Right atrium auricular region (tissue), 2 donors: Measurements from ENCODE around the gene PIM3. TPM values are rescaled to one million over a fixed set of nuclear protein-coding genes. Genes with fewer than 3 reads are reported as not detected.

Experiments used
- DNase-seq: peaks from one replicate; pipeline ENCODE4 v3.0.0-alpha.2; 2019; ENCODE audit warnings: low spot score
- H3K27ac ChIP-seq, 2 donors: fragments of 200-600 bp; sonication (generic); 1 replicate in 1 of 2; 2 replicates in 1 of 2; pipeline ENCODE4 v1.5.1; 2016 to 2019
- H3K27me3 ChIP-seq, 2 donors: fragments of 200-600 bp; sonication (generic); one replicate each; pipeline versions ENCODE4 v1.5.1 to v1.6.0; 2017 to 2019
- H3K36me3 ChIP-seq: fragments of 200-600 bp; sonication (generic); one replicate; pipeline ENCODE4 v1.5.1; 2016
- H3K4me1 ChIP-seq, 2 donors: fragments of 200-600 bp; sonication (generic); one replicate each; pipeline versions ENCODE4 v1.5.1 to v1.6.0; 2017 to 2019
- H3K4me3 ChIP-seq, 2 donors: fragments of 200-600 bp; sonication (generic); 1 replicate in 1 of 2; 2 replicates in 1 of 2; pipeline ENCODE4 v1.5.1; 2017 to 2019; ENCODE audit warnings: mild to moderate bottlenecking in 1 of 2, moderate library complexity in 1 of 2
- H3K9me3 ChIP-seq, 2 donors: fragments of 200-600 bp; sonication (generic); one replicate each; pipeline ENCODE4 v1.5.1; 2019
- CTCF ChIP-seq, 2 donors: fragments of 200-600 bp; sonication (generic); IDR thresholded peaks; one replicate each; pipeline ENCODE4 v1.5.1; 2019; ENCODE audit warnings: antibody characterized with exemption in 2 of 2
- total RNA-seq, 2 donors: library from RNA; depleted of rRNA; stranded (reverse); fragments of >200 nt; gene quantifications; one replicate each; pipeline ENCODE4 v1.1.0, GENCODE V29; 2016

Gene PIM3
- total RNA-seq, 2 donors from 2014 or later: 64.5 to 66.9 TPM

DNA sequence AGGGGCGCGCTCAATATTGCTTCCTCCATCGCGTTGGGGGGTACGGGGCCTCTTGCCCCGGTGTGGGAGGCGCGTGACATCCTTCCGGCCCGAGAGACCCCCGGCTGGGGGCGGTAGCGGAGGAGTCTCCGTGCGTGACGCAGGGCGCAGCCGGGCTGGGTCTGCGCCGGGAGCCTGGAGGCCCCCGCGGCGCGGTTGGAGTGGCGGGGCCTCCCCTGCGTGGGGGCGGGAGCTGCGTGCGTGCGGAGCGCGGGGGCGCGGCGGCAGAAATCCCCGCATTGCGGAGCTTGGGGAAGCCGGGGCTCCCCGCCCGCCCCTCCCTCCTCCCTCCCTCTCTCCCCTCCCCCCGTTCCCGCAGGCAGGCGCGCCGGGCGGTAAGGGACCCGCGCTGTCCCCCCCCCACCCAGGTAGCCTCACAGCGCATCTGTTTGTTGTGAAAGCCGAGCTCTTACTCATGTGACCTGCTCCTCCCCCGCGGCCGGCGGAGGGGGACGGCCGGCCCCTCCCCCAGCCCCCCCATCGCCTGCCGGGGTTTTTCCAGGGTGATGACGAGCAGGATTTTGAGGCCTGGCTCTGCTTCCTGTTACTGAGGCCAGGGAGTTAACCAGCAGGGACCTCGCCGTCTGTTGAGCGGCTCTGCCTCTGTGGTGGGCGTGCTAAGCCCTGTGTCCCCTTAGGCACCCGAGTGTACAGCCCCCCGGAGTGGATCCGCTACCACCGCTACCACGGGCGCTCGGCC is 1.6 kb downstream of the PIM3 start:
- peaks cover 30% of the 10 kb centered on the region for H3K36me3 ChIP-seq
- no peak for TF ChIP-seq CTCF (IDR thresholded peaks at IDR 0.05)
- H3K4me1 ChIP-seq: peaks cover 0 to 65% of the 10 kb centered on the region in 2 donors

DNA sequence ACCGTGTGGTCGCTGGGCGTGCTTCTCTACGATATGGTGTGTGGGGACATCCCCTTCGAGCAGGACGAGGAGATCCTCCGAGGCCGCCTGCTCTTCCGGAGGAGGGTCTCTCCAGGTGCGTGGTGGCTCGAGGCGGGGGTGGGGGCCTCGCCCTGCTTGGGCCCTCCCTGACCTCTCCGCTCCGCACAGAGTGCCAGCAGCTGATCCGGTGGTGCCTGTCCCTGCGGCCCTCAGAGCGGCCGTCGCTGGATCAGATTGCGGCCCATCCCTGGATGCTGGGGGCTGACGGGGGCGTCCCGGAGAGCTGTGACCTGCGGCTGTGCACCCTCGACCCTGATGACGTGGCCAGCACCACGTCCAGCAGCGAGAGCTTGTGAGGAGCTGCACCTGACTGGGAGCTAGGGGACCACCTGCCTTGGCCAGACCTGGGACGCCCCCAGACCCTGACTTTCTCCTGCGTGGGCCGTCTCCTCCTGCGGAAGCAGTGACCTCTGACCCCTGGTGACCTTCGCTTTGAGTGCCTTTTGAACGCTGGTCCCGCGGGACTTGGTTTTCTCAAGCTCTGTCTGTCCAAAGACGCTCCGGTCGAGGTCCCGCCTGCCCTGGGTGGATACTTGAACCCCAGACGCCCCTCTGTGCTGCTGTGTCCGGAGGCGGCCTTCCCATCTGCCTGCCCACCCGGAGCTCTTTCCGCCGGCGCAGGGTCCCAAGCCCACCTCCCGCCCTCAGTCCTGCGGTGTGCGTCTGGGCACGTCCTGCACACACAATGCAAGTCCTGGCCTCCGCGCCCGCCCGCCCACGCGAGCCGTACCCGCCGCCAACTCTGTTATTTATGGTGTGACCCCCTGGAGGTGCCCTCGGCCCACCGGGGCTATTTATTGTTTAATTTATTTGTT is 2.4 kb downstream of the PIM3 start:
- peaks cover 0 to 73% of the 10 kb centered on the region in 2 donors for H3K4me1 ChIP-seq
- DNase-seq: no peak
- no peaks in the 10 kb centered on the region for H3K9me3 ChIP-seq

More for the DNA sequence above, 1.6 kb downstream of the PIM3 start:
- Histone ChIP-seq H3K27me3 (no peaks in the 10 kb centered on the region), H3K9me3 (no peaks in the 10 kb centered on the region), H3K4me3 (peak overlapping the region; percentile 80 to 83), H3K27ac (peak overlapping the region; percentile 96 to 98)
- peak; percentile 93 for DNase-seq

GRCh38 chr22:49963647-49964026 is 3.1 kb downstream of the PIM3 start:
- H3K4me1 ChIP-seq: peaks cover 0 to 79% of the 10 kb centered on the region in 2 donors
- peak overlapping the region; percentile 96 to 98 for H3K27ac ChIP-seq
- no peak for TF ChIP-seq CTCF (IDR thresholded peaks at IDR 0.05)
- DNase-seq: no peak
- H3K36me3 ChIP-seq: peaks cover 30% of the 10 kb centered on the region
- peak overlapping the region in 1 of 2 donors; percentile 80 for H3K4me3 ChIP-seq
- H3K9me3 ChIP-seq: no peaks in the 10 kb centered on the region
- H3K27me3 ChIP-seq: no peaks in the 10 kb centered on the region

More for the DNA sequence above, 2.4 kb downstream of the PIM3 start:
- Histone ChIP-seq H3K27me3 (no peaks in the 10 kb centered on the region), H3K36me3 (peaks cover 30% of the 10 kb centered on the region), H3K27ac (peak overlapping the region; percentile 96 to 98), H3K4me3 (peak overlapping the region; percentile 80 to 83)
- TF ChIP-seq CTCF (IDR thresholded peaks at IDR 0.05): no peak

DNA sequence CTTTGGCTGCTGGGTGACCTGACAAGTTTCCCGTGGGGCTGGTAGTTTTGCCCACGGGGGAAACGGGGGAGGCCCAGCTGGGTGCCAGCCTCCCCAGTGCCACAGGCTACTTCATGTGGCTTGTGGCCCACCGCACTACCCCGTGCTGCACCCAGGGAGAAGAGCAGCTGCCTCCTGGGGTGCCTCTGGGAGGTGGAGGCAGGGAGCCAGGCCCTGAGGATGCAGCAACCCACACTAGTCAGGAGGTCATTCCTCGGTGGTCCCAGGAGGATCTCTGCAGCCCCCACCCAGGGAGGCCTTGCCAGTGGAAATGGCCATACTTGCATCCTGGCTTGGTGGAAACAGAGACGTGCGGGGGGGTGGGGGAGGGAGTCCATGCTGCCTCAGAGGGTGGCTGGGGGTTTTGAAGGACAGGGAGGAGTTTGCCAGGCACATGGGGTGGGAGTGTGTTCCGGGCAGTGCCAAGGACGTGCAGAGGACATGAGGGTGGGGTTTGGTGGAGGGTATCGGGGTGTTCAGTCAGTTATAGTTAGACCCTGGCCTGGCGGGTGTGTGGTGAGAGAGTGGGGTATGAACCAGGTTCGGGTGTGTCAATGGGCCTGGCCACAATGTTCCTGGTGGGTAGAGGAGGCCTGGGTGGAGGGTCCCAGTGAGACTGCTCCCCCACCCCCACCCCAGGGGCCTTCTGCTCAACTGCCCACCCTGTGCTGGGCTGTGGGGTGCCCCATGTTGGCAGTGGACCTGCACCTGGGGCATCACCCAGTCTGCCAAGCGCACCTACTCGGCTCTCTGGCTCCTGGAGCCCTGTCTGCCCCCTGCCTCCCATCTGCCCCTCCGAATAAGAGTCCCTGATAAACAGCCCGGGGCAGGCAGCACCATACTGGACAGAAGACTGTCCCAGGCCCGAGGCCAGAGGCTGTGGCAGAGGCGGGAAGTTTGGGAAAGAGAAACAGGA is 3.8 kb downstream of the PIM3 start:
- peak overlapping the region in 1 of 2 donors; percentile 80 for H3K4me3 ChIP-seq
- no peak for DNase-seq
- H3K4me1 ChIP-seq: peaks cover 0 to 82% of the 10 kb centered on the region in 2 donors
- TF ChIP-seq CTCF (IDR thresholded peaks at IDR 0.05): no peak
- H3K27ac ChIP-seq: peak overlapping the region; percentile 96 to 98
- no peaks in the 10 kb centered on the region for H3K27me3 ChIP-seq
- H3K9me3 ChIP-seq: no peaks in the 10 kb centered on the region
- peaks cover 30% of the 10 kb centered on the region for H3K36me3 ChIP-seq
